BLaER1 treated with 17β-estradiol and CSF1 and Interleukin-3, amounts not matched to agents 10 nM and 100 nM (cell line): Measurements from ENCODE around the gene DSN1.
A peak's percentile ranks its signal among the peaks of the same experiment; 100 is the strongest.

Experiments
- H3K27ac ChIP-seq, 11 experiments: shearing (Covaris generic); formaldehyde crosslinking; 2 replicates each; pipeline ENCODE4 v1.8.1; 2022
- H3K27me3 ChIP-seq, 11 experiments: shearing (Covaris generic); formaldehyde crosslinking; 2 replicates each; pipeline ENCODE4 v1.8.1; 2022
- H3K36me3 ChIP-seq, 11 experiments: shearing (Covaris generic); formaldehyde crosslinking; 2 replicates each; pipeline ENCODE4 v1.8.1; 2022
- H3K4me1 ChIP-seq, 10 experiments: shearing (Covaris generic); formaldehyde crosslinking; 2 replicates each; pipeline ENCODE4 v1.8.1; 2022
- H3K4me2 ChIP-seq, 11 experiments: shearing (Covaris generic); formaldehyde crosslinking; 2 replicates each; pipeline ENCODE4 v1.8.1; 2022
- H3K4me3 ChIP-seq, 10 experiments: shearing (Covaris generic); formaldehyde crosslinking; 2 replicates each; pipeline ENCODE4 v1.8.1; 2022
- H3K9ac ChIP-seq, 11 experiments: shearing (Covaris generic); formaldehyde crosslinking; 2 replicates each; pipeline ENCODE4 v1.8.1; 2022
- H3K9me3 ChIP-seq, 11 experiments: shearing (Covaris generic); formaldehyde crosslinking; replicated peaks in 1 of 11; 2 replicates each; pipeline ENCODE4 v1.8.1; 2022
- H4K20me1 ChIP-seq, 11 experiments: shearing (Covaris generic); formaldehyde crosslinking; 2 replicates each; pipeline ENCODE4 v1.8.1; 2022
- Cebpa-rat ChIP-seq, 11 experiments: shearing (Covaris generic); IDR thresholded peaks; 2 replicates each; pipeline ENCODE4 v1.8.1; 2022

DSN1 gene

DNA sequence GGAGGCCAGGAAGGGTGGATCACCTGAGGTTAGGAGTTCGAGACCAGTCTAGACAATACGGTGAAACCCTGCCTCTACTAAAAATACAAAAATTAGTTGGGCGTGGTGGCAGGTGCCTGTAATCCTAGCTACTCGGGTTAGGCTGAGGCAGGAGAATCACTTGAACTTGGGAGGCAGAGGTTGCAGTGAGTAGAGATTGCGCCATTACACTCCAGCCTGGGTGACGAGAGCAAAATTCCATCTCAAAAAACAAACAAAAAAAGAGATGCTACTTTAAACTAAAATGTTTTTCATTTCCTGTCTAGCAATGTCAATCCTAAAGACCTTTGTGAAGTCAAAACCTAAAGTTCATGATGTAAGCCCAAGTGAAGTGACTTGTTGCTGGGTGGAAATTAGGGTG lies 12.9 kb downstream of the DSN1 start:
- Histone ChIP-seq H4K20me1 (no peaks in the 10 kb centered on the region), H3K4me1 (peaks cover 32 to 51% (median 45%) of the 10 kb centered on the region in 10 experiments), H3K4me3 (no peak overlapping the region), H3K27ac (peak overlapping the region in 8 of 11 experiments; percentile 0 to 51 (median 24); a peak in 8 of 22 replicates), H3K9me3 (no peaks in the 10 kb centered on the region), H3K36me3 (peaks cover 0 to 76% (median 59%) of the 10 kb centered on the region in 11 experiments; a peak in 19 of 22 replicates), H3K27me3 (no peaks in the 10 kb centered on the region), H3K4me2 (peak overlapping the region in 1 of 11 experiments; percentile 15; a peak in 1 of 22 replicates), H3K9ac (no peak overlapping the region)
- TF ChIP-seq Cebpa-rat (IDR thresholded peaks at IDR 0.05): 0 out of 22 replicates have a peak, but pooled peaks of 1 of the 11 experiments have one; percentile 20

DNA sequence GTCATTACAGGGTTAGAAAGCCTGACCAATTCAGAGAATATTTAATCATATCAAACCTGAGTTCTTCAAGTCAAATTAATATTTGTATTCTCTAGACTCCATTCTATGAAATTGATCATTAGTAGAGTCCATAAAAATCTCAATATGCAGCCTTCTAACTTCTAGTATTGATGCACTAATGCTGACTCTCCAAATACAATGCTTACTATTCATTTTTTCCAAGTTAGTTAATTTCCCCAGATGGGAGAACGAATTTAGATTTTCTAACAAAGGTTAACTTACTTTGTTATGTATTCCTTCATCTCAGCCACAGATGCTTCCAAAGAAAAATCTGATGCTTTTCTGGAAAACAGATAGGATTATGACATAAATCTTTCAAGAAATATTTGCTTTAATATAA lies 15.3 kb downstream of the DSN1 start:
- Histone ChIP-seq H3K4me3 (peak overlapping the region in 3 of 10 experiments; percentile 8 to 55 (median 46); a peak in 3 of 20 replicates), H4K20me1 (no peaks in the 10 kb centered on the region), H3K36me3 (peaks cover 0 to 76% (median 62%) of the 10 kb centered on the region in 11 experiments; a peak in 19 of 22 replicates), H3K4me1 (peaks cover 43 to 69% (median 56%) of the 10 kb centered on the region in 10 experiments), H3K9ac (peak overlapping the region; percentile 51 to 75 (median 70); a peak in 17 of 22 replicates), H3K4me2 (peak overlapping the region; percentile 70 to 94 (median 86)), H3K27ac (peak overlapping the region; percentile 40 to 88 (median 81); a peak in 21 of 22 replicates), H3K27me3 (no peaks in the 10 kb centered on the region), H3K9me3 (no peaks in the 10 kb centered on the region)
- no peak for TF ChIP-seq Cebpa-rat (IDR thresholded peaks at IDR 0.05)

DNA sequence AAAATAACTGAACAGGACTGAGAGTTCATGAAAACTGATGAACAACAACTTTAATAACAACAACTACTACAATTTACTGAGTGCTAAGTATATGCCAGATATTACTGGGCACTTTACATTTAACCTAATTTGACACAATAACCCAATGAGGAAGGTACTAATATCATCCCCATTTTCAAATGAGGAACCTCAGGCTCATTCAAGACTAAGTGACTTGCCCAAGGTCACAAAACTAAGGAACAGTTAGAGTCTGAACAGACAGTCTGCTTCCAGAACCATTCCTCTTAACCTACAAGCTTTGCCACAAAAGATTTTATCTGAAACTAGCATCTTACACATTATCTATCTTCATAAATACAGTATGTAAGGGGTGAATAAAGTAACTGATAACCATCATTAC lies 17.1 kb downstream of the DSN1 start:
- no peaks in the 10 kb centered on the region for H3K9me3 ChIP-seq
- H3K4me1 ChIP-seq: peaks cover 43 to 66% (median 55%) of the 10 kb centered on the region in 10 experiments
- H3K27me3 ChIP-seq: no peaks in the 10 kb centered on the region
- H3K4me3 ChIP-seq: no peak overlapping the region
- H3K27ac ChIP-seq: peak overlapping the region in 10 of 11 experiments; percentile 77 to 88 (median 83); a peak in 19 of 22 replicates
- no peaks in the 10 kb centered on the region for H4K20me1 ChIP-seq
- H3K9ac ChIP-seq: peak overlapping the region in 5 of 11 experiments; percentile 60 to 71 (median 64); a peak in 5 of 22 replicates
- peak overlapping the region; percentile 70 to 94 (median 86) for H3K4me2 ChIP-seq
- TF ChIP-seq Cebpa-rat (IDR thresholded peaks at IDR 0.05): no peak
- peaks cover 16 to 76% (median 62%) of the 10 kb centered on the region in 11 experiments for H3K36me3 ChIP-seq

DNA sequence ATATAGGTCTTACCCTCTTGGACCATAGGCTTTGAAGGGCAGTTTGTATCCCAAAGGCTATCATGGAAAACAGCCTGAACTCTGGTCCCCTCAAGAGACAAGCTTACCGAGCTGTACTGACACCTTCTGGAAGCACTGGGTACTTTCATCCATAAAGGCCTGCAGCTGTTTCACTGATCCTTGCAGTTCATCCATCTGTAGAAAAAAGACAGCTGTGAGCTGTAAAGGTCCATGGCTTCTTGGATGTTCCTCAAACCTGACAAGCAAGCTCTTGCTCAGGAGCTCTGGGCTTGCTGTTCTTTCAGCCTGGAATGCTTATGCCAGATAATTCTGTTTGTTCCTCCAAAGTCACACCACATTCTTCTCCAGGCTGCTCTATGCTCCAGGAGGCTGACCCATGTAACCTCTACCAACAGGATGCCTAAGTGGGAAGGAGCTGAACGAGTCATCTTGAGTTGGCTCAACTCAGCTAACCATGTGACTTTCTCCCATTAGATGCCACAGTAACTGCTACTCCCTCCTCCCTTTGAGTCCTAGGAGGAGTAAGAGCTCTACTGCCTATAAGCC lies 18.8 kb downstream of the DSN1 start:
- TF ChIP-seq Cebpa-rat (IDR thresholded peaks at IDR 0.05): no peak
- H3K27ac ChIP-seq: peak overlapping the region in 8 of 11 experiments; percentile 16 to 88 (median 43); a peak in 16 of 22 replicates
- H3K27me3 ChIP-seq: no peaks in the 10 kb centered on the region
- peak overlapping the region; percentile 12 to 62 (median 44); a peak in 20 of 22 replicates for H3K4me2 ChIP-seq
- no peaks in the 10 kb centered on the region for H3K9me3 ChIP-seq
- peaks cover 18 to 79% (median 70%) of the 10 kb centered on the region in 11 experiments for H3K36me3 ChIP-seq
- H3K9ac ChIP-seq: peak overlapping the region in 4 of 11 experiments; percentile 11 to 27 (median 14); a peak in 6 of 22 replicates
- no peaks in the 10 kb centered on the region for H4K20me1 ChIP-seq
- H3K4me3 ChIP-seq: no peak overlapping the region
- peaks cover 41 to 53% (median 45%) of the 10 kb centered on the region in 10 experiments for H3K4me1 ChIP-seq

DNA sequence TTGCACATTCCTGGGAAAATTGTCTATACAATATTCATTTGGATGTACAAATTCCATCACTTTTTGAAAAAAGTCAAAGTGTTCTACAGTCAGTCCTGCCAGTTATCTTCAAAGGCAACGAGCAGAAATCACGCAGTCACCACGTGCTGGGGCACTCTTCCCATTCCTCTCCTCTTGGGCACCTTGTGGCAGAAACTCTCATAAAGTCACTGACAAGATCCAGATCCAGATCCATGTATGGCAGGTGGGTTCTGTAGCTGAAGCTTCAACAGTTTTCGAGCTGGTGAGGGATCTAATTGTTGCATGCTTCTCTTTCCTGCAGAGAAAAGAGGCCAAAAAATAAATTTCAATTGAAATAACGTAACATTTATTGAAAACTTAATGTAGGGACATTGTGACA lies 21.0 kb downstream of the DSN1 start:
- H3K27me3 ChIP-seq: no peaks in the 10 kb centered on the region
- peaks cover 26 to 45% (median 30%) of the 10 kb centered on the region in 10 experiments for H3K4me1 ChIP-seq
- H3K27ac ChIP-seq: no peak overlapping the region
- TF ChIP-seq Cebpa-rat (IDR thresholded peaks at IDR 0.05): no peak
- H3K9ac ChIP-seq: no peak overlapping the region
- no peaks in the 10 kb centered on the region for H4K20me1 ChIP-seq
- peaks cover 18 to 77% (median 67%) of the 10 kb centered on the region in 11 experiments for H3K36me3 ChIP-seq
- H3K4me3 ChIP-seq: no peak overlapping the region
- H3K9me3 ChIP-seq: no peaks in the 10 kb centered on the region
- H3K4me2 ChIP-seq: no peak overlapping the region

DNA sequence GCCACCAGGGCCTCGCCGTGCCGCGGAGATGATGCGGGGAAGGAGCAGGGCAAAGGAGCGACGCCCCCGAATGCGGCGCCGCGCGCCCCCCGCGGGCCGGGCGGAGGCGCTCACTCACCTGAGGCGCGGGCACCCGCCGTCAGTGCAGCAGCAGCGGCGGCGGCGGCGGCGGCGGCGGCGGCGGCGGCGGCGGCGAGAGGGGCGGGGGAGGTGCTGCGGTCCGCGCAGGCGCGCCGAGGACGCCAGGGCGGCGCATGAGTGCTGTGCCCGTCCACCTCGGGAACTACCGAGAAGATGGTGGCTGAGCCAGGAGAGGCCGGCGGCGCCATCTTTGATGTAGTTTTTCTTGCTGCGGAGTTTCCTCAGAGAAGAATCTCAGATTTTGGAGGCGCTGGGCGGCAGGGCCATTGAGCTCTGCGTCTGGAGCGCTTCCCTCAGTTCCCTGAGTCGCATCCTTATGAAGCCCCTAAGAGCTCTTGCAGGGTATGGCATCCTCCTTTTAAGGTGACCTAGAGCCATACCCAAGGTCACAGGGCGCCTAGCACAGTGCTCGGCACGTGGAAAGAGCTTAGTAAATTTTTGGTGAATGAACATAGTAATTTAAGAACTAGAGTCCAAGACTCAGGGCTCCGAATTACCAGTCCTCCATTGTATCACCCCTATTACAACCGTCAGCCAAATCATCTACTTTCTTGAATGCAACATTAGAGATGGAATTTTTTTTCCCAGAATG lies 27.5 kb downstream of the DSN1 start, which contains the start of gene NDRG3:
TSS of gene NDRG3 (minus strand) at position 164 of the 733 bp plus-strand sequence. CDS start 24,355 bp downstream, outside the sequence.
- peaks cover 0 to 15% (median 0%) of the 10 kb centered on the region in 11 experiments; a peak in 3 of 22 replicates for H4K20me1 ChIP-seq
- H3K27ac ChIP-seq: peak within 1 kb of the TSS; percentile 28 to 79 (median 61); a peak in 21 of 22 replicates
- H3K4me2 ChIP-seq: peak within 1 kb of the TSS; percentile 91 to 100 (median 98)
- no peaks in the 10 kb centered on the region for H3K9me3 ChIP-seq
- H3K9ac ChIP-seq: peak within 1 kb of the TSS; percentile 58 to 80 (median 76)
- no peak for TF ChIP-seq Cebpa-rat (IDR thresholded peaks at IDR 0.05)
- H3K36me3 ChIP-seq: peaks cover 0 to 14% (median 12%) of the 10 kb centered on the region in 11 experiments; a peak in 19 of 22 replicates
- peak within 1 kb of the TSS; percentile 68 to 84 (median 73) for H3K4me3 ChIP-seq
- no peaks in the 10 kb centered on the region for H3K27me3 ChIP-seq
- H3K4me1 ChIP-seq: peaks cover 15 to 31% (median 22%) of the 10 kb centered on the region in 10 experiments

DNA sequence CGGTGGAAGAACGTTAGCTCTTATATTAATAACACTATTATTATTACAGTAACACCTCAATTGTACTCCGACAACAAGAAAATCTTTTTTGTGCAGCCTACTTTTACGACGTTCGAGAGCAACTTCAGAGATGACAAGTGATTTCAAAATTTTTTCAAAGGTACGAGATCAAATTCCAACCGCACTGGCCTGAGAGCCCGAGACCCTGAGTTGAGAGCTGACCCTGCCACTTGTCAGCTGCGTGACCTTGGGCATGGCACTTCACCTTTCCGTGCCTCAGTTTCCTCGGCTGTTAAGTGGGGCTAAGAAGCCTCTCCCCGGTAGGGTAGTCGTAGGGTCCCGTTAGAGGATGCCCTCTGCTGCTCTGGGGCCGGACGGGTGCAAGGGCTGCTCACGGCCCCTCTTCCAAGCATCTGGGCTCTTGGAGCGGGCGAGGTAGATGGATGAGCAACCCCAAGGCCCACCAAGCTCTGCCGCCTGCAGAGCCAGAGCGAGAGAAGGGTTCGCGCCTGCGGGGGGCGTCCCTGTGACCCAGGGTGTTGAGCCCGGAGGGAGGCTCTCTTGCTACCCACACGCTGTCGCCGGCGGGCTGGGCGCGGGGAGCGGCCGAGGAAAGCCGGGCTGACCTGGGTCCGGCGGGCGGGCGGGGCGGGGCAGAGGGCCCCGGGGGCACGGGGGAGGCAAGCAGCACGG lies 28.2 kb downstream of the DSN1 start:
- TF ChIP-seq Cebpa-rat (IDR thresholded peaks at IDR 0.05): no peak
- H3K27ac ChIP-seq: peak overlapping the region in 7 of 11 experiments; percentile 28 to 65 (median 49); a peak in 9 of 22 replicates
- peaks cover 0 to 7% (median 5%) of the 10 kb centered on the region in 11 experiments; a peak in 16 of 22 replicates for H3K36me3 ChIP-seq
- H3K4me2 ChIP-seq: peak overlapping the region; percentile 91 to 100 (median 98)
- no peaks in the 10 kb centered on the region for H3K9me3 ChIP-seq
- peak overlapping the region; percentile 68 to 84 (median 73) for H3K4me3 ChIP-seq
- H3K4me1 ChIP-seq: peaks cover 15 to 31% (median 22%) of the 10 kb centered on the region in 10 experiments
- H3K9ac ChIP-seq: peak overlapping the region; percentile 58 to 80 (median 76); a peak in 21 of 22 replicates
- no peaks in the 10 kb centered on the region for H3K27me3 ChIP-seq
- H4K20me1 ChIP-seq: peaks cover 0 to 17% (median 0%) of the 10 kb centered on the region in 11 experiments; a peak in 3 of 22 replicates

DNA sequence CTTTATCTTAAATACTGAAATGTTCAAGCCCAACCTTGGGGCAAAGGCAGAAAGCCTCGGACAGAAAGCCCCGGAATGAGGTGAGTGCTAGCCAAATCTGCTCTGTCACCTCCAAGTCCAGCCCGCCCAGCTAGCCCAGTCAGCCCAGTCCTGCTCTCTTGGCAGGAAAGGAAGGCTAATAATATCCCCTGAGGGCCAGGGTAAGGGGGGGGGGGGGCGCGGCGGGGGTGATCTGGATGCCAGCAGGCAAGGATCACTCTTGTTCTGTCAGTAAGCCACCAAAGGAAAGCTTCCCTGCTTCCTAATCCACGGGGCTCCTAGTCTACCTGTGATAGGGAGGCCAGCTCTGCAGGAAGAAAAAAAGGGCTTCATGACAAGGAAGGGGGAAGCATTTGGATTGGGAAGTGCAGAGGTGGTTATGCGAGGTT lies 28.8 kb downstream of the DSN1 start:
- Histone ChIP-seq H3K4me2 (peak overlapping the region; percentile 91 to 100 (median 98)), H3K4me3 (peak overlapping the region; percentile 68 to 84 (median 73); a peak in 16 of 20 replicates), H3K9me3 (no peaks in the 10 kb centered on the region), H3K4me1 (peaks cover 15 to 31% (median 22%) of the 10 kb centered on the region in 10 experiments), H4K20me1 (peaks cover 0 to 17% (median 0%) of the 10 kb centered on the region in 11 experiments; a peak in 3 of 22 replicates), H3K36me3 (peaks cover 0 to 1% (median 0%) of the 10 kb centered on the region in 11 experiments; a peak in 3 of 22 replicates), H3K27me3 (no peaks in the 10 kb centered on the region), H3K27ac (no peak overlapping the region), H3K9ac (peak overlapping the region in 10 of 11 experiments; percentile 58 to 80 (median 76); a peak in 17 of 22 replicates)
- no peak for TF ChIP-seq Cebpa-rat (IDR thresholded peaks at IDR 0.05)
